Fibroblast of the aortic adventitia (primary cell): ENCODE data around the gene NOX5. TPM values are rescaled to one million over a fixed set of nuclear protein-coding genes. Genes with fewer than 3 reads are reported as not detected.

ENCODE experiments used
- DNase-seq: peaks from one replicate; pipeline ENCODE4 v3.0.0-alpha.2; 2010; ENCODE audit warnings: low read depth
- H3K4me3 ChIP-seq: 2 replicates; pipeline ENCODE4 v1.5.1; 2011; ENCODE audit warnings: low read depth, mild to moderate bottlenecking, control low read depth, low read length, moderate library complexity
- total RNA-seq: library from RNA; depleted of rRNA; stranded (reverse); fragments of >200 nt; gene quantifications from 2 replicates; pipeline ENCODE4 v1.2.3, GENCODE V29; 2012; ENCODE audit warnings: low replicate concordance
- TF ChIP-seq, protein P1 (sequence below): IDR thresholded peaks from 2 replicates; pipeline ENCODE4 v1.5.1; 2011; ENCODE audit warnings: mild to moderate bottlenecking, low read length, control low read depth, inconsistent platforms; ENCODE audit not compliant: insufficient read depth

Gene NOX5
- total RNA-seq, 1 donor, result 0.27 TPM

GRCh38 chr15:68997050-68997449, 17.4 kb upstream of the NOX5 start:
- TF ChIP-seq, protein P1, sequence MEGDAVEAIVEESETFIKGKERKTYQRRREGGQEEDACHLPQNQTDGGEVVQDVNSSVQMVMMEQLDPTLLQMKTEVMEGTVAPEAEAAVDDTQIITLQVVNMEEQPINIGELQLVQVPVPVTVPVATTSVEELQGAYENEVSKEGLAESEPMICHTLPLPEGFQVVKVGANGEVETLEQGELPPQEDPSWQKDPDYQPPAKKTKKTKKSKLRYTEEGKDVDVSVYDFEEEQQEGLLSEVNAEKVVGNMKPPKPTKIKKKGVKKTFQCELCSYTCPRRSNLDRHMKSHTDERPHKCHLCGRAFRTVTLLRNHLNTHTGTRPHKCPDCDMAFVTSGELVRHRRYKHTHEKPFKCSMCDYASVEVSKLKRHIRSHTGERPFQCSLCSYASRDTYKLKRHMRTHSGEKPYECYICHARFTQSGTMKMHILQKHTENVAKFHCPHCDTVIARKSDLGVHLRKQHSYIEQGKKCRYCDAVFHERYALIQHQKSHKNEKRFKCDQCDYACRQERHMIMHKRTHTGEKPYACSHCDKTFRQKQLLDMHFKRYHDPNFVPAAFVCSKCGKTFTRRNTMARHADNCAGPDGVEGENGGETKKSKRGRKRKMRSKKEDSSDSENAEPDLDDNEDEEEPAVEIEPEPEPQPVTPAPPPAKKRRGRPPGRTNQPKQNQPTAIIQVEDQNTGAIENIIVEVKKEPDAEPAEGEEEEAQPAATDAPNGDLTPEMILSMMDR, result no peak
- no peak for DNase-seq
- no peak overlapping the region for H3K4me3 ChIP-seq

DNA sequence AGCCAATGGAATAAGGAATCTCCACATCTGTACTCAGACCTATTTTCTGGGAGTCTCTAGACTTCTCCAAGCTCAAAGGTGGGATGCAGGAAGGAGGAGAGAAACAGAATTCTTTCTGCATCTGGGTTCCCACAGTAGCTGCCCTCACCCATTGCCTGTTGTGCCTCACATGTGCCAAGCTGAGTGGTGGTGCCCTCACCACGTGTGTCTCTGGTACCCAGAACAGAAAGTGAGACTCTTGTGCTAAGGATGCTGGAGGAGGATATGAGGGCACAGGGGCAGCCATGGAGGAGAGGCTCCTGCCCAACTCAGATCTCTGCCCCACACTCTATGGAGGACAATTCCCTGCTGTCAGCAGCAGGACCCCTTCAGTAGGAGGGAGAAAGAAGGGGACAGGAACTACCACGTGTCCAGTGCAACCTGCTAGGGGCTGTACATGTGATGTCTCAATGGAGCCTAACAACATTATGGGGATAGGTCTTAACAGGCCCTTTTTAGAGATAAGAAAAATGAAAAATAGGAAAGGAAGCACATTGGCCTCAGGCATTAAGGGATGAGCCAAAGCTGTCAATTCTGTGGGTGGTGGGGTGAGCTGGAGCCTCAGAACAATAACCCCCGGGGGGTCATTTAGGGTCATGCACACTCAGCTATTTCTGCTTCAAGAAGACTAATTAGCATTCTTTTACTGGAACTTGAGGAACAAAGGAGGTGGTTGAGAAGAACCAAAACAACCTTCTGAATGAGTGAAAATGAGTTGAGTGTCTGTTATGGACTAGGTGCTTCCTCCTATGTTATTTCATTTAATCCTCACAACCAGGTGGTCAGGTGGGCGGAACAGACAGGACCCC, 16.3 kb upstream of the NOX5 start:
- no peak overlapping the region for H3K4me3 ChIP-seq
- no peak for DNase-seq
- TF ChIP-seq, protein P1, result no peak

DNA sequence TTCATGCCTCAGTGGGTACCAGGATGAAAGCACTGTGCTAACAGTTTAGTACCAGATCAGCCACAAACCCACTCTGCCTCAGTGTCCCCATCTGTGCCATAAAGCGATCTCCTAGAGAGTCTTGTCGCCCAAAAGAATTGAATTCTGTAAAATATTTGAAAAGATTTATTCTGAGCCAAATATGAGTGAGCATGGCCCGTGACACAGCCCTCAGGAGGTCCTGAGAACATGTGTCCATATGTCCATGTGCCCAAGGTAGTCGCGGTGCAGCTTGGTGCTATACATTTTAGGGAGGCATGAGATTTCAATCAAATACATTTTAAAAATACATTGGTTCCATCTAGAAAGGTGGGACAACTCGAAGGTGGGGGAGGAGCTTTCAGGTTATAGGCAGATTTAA, 15.4 kb upstream of the NOX5 start:
- TF ChIP-seq, protein P1, result no peak
- DNase-seq, result no peak
- H3K4me3 ChIP-seq, result no peak overlapping the region

GRCh38 chr15:69000091-69000490, 14.4 kb upstream of the NOX5 start:
- DNase-seq, result no peak

DNA sequence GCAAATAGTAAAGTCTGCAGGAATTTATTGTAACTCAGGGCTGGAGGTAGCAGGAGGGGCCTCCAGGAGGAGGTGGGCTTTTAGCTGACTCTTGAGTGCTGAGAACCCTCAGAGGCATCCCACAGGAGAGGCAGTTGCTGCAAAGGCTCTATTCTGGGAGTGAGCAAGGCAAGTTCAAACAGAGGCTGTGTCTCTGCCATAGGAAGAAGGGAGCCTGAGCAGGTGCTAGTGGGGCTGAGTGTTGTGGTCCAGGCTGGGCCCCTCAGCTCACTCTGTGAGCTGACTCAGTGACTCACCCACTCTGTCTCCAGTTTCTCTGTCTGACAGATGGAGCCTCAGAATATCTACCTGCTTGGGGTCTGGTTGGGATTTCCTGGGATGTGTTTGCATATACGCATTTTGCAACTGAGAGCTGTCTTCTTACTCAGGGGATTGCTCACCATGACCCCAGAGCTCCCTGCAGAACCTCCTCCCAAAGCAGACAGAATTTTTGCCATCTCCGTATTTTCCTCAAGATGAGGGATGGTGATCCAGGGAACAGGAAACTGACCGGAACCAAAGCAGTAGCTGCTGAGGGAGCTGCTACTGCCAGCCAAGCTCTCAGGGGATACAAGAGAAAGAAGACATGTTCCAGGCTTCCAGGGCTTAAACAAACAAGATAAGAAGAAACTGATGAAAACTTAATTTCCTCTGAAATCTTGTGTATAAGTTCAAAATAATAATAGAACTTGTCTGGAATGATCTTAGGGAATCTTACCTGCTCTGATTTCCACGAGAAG, 13.6 kb upstream of the NOX5 start:
- no peak for DNase-seq
- H3K4me3 ChIP-seq, result no peak overlapping the region
- TF ChIP-seq, protein P1, result no peak

More at GRCh38 chr15:69000091-69000490, 14.4 kb upstream of the NOX5 start:
- TF ChIP-seq, protein P1, result no peak
- H3K4me3 ChIP-seq, result no peak overlapping the region

DNA sequence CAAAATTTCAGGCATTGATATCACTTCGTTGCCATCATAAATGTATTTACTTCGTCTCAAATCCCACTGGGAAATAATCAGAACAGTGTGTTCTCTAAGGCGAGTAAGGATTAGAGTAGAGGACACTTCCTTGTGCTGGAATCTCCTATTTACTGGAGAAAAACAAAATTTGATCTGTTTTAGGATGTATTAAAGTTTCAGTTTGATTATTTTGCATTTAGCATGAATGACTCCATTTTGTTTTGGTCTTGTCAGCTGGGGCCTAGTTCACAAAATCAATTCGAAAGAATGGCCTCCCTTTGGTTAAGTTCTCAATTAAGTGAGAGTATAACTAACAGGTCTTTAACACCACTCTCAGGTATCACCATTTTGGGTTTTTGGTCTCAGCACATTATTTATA, 11.7 kb upstream of the NOX5 start:
- TF ChIP-seq, protein P1, result no peak
- DNase-seq, result no peak
- H3K4me3 ChIP-seq, result no peak overlapping the region
